ENCODE measurements around the gene CNGA1. TPM values are rescaled to one million over a fixed set of nuclear protein-coding genes. Genes with fewer than 3 reads are reported as not detected.

Gene CNGA1
- 0.25 and 0.49 TPM in 2 replicates for total RNA-seq

DNA sequence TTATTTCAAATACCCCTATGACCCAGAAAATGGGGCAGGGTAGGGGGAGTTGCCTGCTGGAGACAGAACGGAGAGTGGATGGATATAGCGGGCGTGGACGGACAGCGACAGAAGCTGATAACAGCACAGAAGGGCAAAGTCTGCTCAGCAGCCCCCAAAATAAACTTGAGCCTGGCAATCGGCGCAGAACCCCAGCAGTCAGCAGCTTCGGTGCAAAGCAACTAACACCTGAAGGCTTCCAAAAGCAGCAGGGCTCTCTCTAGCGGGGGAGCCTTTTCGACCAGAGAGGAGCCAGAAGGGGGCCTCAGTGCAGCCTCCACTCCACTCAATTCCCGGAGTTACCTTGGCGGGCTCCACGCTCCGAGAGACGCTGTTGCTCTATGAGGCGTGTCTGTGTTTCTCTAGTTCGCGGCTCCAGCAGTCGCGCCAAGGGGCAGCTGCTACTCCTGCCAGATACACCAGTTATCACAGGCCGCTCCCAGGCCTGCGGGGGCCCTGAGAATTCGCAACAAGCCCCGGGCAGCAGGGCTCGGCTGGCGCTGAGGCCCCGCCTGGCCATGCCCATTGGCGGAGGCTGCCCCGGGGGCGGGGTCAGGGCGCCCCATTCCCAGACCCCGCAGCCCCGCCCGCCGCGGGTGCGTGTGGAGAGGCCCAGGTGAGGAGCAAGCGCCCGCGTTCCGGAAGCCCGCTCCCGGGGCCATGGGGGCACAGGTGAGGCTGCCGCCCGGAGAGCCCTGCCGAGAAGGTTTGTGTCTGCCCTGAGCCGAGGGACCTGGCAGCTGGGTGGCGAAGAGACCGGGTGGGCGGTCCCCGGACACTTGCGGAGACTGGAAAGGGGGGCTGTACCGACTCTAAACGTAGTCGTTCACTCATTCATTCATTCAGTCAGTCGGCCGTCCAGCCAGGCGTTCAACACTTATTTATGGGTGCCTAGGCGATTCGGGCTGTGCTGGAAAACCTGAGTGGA lies at the start of gene CNGA1, which contains the start of gene NIPAL1:
TSS of gene CNGA1 (minus strand) at position 541 of the 967 bp plus-strand sequence. CDS start 63,992 bp downstream, outside the sequence.
TSS of gene NIPAL1 (plus strand) at position 632 of the 967 bp plus-strand sequence. CDS start at position 700, 68 bp downstream.

DNA sequence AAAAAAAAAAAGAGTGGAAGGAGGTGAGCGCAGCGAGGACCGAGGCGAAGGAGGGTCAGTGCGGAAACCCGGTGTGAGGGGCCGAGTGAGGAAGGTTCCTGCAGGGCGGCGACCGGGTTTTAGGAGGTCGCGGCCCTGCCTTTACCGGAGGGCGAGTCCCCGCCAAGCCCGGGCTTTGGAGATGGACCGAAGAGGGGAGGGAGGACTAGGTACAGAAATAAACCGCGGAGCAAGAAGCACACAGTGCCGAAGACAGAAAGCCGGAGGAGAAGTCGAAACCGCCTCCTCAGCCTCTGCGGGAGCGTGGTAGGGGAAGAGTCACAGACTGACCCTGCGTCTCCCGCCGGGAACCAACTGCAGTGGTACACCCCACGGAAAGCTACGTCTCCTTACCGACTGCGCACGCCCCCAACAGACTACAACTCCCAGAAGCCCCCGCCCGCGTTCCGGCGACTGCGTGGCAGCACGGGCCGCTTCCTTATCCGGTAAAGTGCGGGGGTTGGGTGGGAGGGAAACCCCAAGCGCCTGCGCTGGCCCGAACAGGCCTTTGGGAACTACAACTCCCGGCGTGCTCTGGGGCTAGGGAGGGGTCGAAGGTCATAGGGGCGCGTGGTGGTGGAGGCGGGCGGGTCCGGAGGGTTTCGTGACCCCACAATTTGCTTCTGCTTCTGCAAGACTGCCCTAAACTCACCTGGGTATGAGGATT lies 102.1 kb downstream of the CNGA1 start, which contains the start of gene NFXL1:
TSS of gene NFXL1 (minus strand) at position 364 of the 706 bp plus-strand sequence. CDS start 380 bp downstream, outside the sequence.

Other genes starting within 250 kb of the CNGA1 start
- gene CORIN, start 178.6 kb downstream of the CNGA1 start, total RNA-seq, result 0.13 and 0.49 TPM in 2 replicates
- gene NFXL1, start 102.1 kb downstream of the CNGA1 start, total RNA-seq, result 4.2 and 8.5 TPM in 2 replicates
- 2.4 and 3.3 TPM in 2 replicates for gene NIPAL1, start 91 bp upstream of the CNGA1 start, total RNA-seq
- gene TXK, start 117.6 kb upstream of the CNGA1 start, total RNA-seq, result 0.13 and 0.81 TPM in 2 replicates